PC-3 (cell line): ENCODE results near the gene ZNF577. TPM values are rescaled to one million over a fixed set of nuclear protein-coding genes. Genes with fewer than 3 reads are reported as not detected.

ENCODE experiments used
- ATAC-seq: fragments of 200-7000 bp; cut with Tn5 transposase; 2 replicates; pipeline ENCODE4 v1.9.1; 2020; ENCODE audit warnings: mild to moderate bottlenecking, moderate library complexity
- Bru-seq: library from RNA; stranded (reverse); fragments of 400-500 nt; gene quantifications from one replicate; lab custom pipeline; 2021; lab: Mats Ljungman, UMichigan
- BruChase-seq, 2 experiments: library from RNA; stranded (reverse); fragments of 400-500 nt; gene quantifications; one replicate each; lab custom pipeline; 2021; lab: Mats Ljungman, UMichigan
- BruUV-seq: library from RNA; stranded (reverse); fragments of 400-500 nt; replicated peaks from 2 replicates; lab custom pipeline; 2021; lab: Mats Ljungman, UMichigan
- CTCF ChIA-PET: fragments of 300-600 bp; sonication (Branson Sonifier 250); formaldehyde crosslinking; loops from one replicate; lab custom pipeline; 2022; ENCODE audit warnings: antibody characterized with exemption; lab: Charles Lee
- POLR2A ChIA-PET: fragments of 300-600 bp; sonication (Branson Sonifier 250); formaldehyde crosslinking; loops from one replicate; lab custom pipeline; 2022; ENCODE audit warnings: antibody characterized with exemption; ENCODE audit not compliant: unreplicated experiment; lab: Charles Lee
- DNase-seq: peaks from one replicate; pipeline ENCODE4 v3.0.0-alpha.2; 2015
- H2AFZ ChIP-seq: fragments of 300-600 bp; sonication (generic); 2 replicates; pipeline ENCODE4 v1.6.0; 2016; ENCODE audit warnings: antibody characterized with exemption, low read length
- H3F3A ChIP-seq: fragments of 300-600 bp; sonication (generic); one replicate; pipeline ENCODE4 v1.6.0; 2017; ENCODE audit warnings: antibody characterized with exemption, low read length, control low read depth, mild to moderate bottlenecking; ENCODE audit not compliant: unreplicated experiment
- H3K27ac ChIP-seq: fragments of 300-600 bp; sonication (generic); 2 replicates; pipeline ENCODE4 v1.5.1; 2016; ENCODE audit warnings: mild to moderate bottlenecking, low read length
- H3K27me3 ChIP-seq: fragments of 300-600 bp; sonication (generic); 2 replicates; pipeline ENCODE4 v1.6.1; 2016; ENCODE audit warnings: low read length, mixed read lengths
- H3K36me3 ChIP-seq: fragments of 300-600 bp; sonication (generic); 2 replicates; pipeline ENCODE4 v1.6.1; 2016; ENCODE audit warnings: low read depth, mixed run types, low read length, mixed read lengths
- H3K4me1 ChIP-seq: fragments of 300-600 bp; sonication (generic); 2 replicates; pipeline ENCODE4 v1.5.1; 2016; ENCODE audit warnings: low read length; ENCODE audit not compliant: insufficient read depth
- H3K4me2 ChIP-seq: fragments of 300-600 bp; sonication (generic); 2 replicates; pipeline ENCODE4 v1.6.0; 2016; ENCODE audit warnings: low read length
- H3K4me3 ChIP-seq: fragments of 300-600 bp; sonication (generic); 2 replicates; pipeline ENCODE4 v1.5.1; 2016; ENCODE audit warnings: mild to moderate bottlenecking, low read length, mixed read lengths
- H3K79me2 ChIP-seq: fragments of 300-600 bp; sonication (generic); 2 replicates; pipeline ENCODE4 v1.6.1; 2017; ENCODE audit warnings: low read length, mixed read lengths
- H3K9ac ChIP-seq: fragments of 300-600 bp; sonication (generic); 2 replicates; pipeline ENCODE4 v1.6.0; 2016; ENCODE audit warnings: mild to moderate bottlenecking, low read length
- H3K9me2 ChIP-seq: fragments of 300-600 bp; sonication (generic); replicated peaks from 2 replicates; pipeline ENCODE4 v1.6.1; 2016; ENCODE audit warnings: mixed run types, low read length, mixed read lengths
- H3K9me3 ChIP-seq: fragments of 300-600 bp; sonication (generic); 2 replicates; pipeline ENCODE4 v1.6.1; 2016; ENCODE audit warnings: low read length, mixed read lengths
- H4K20me1 ChIP-seq: fragments of 300-600 bp; sonication (generic); 2 replicates; pipeline ENCODE4 v1.6.1; 2016; ENCODE audit warnings: low read length, mixed read lengths
- EZH2 ChIP-seq: fragments of 300-600 bp; sonication (generic); IDR thresholded peaks from one replicate; pipeline ENCODE4 v1.6.1; 2017; ENCODE audit warnings: antibody characterized with exemption, mild to moderate bottlenecking, low read length; ENCODE audit not compliant: unreplicated experiment
- EZH2phosphoT487 ChIP-seq: fragments of 300-600 bp; sonication (generic); IDR thresholded peaks from 2 replicates; pipeline ENCODE4 v1.6.1; 2018; ENCODE audit warnings: mild to moderate bottlenecking, antibody characterized with exemption, low read length, borderline replicate concordance
- intact Hi-C: fragments of 100-400 bp; cut with micrococcal nuclease; formaldehyde crosslinking; loops from 2 replicates; pipeline ENCODE4 v1.9.0; 2023
- long read RNA-seq: library from polyadenylated mRNA; unstranded; transcript quantifications from one replicate; pipeline ENCODE4 v2.0.0, GENCODE V29; 2021; ENCODE audit not compliant: unreplicated experiment
- total RNA-seq: library from RNA; depleted of rRNA; stranded (reverse); fragments of >200 nt; gene quantifications from 2 replicates; pipeline ENCODE4 v1.2.3, GENCODE V29; 2014; rRNA removed
- TF ChIP-seq, protein P1 (sequence below): fragments of 300-600 bp; sonication (generic); conservative IDR thresholded peaks from 2 replicates; pipeline ENCODE4 v1.5.1; 2017; ENCODE audit warnings: antibody characterized with exemption, low read depth, mild to moderate bottlenecking, low read length

Gene ZNF577
- 6.2 and 7.2 TPM in 2 replicates for total RNA-seq
- percentile 71 among the genes with signal in this experiment for Bru-seq, nascent RNA
- BruChase-seq, experiment 1, labeled RNA remaining after a 6-hour chase: percentile 78 among the genes with signal in this experiment
- BruChase-seq, experiment 2, labeled RNA remaining after a 2-hour chase: percentile 86 among the genes with signal in this experiment
- long read RNA-seq, partial matches to known transcripts: 0 of 6 reads
- long read RNA-seq, other reads (novel, unspliced or antisense): 6 of 6 reads

DNA sequence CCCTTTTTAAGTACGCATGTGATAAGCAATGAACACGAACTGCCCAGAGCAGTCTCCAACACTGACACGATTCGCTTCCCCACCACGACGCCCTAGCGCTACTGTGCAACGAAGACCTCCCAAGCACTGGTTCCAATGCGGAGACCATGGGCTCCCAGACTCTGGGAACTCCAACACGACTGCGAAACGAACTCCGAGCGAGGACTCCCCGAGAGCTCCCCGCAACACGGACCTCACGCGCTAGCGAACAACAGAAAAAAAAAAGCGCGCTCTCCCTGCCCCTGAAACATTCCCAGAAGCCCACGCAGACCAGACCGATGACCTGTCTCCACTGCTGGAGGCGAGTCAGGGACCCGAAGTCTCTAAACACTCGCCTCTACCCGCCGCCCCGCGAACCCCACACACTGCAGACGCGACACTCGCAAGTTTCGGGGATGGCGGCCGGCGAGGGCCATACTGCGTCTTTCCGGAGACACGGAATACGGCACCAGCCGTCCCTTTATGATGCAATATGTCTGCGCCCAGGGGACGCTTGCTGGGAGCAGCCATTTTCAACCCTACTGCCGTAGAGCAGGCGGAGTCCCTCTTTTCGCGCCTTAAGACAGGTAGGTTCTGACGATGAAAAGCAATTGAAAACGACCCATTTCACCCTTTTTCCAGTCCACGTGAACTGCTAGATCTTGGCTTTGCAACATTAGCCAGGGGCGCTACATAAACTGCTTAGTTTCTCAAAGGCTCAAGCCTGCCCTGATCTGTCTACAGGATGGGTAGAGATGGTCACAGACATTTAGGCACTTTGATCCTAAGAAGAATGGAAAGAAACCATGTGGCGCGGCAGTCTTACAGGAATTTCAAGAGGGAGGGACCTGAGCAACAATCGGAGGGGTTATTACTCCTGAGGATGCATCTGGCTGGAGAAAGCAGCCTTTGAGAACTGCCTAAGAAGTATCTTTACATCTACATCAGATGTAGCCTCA, at the start of gene ZNF577:
Gene ZNF577 (minus strand): TSS at position 430 of the 977 bp plus-strand sequence. CDS start 7,569 bp downstream, outside the sequence.
- CTCF ChIA-PET: no interaction called here
- Histone ChIP-seq H3K4me2 (no peak within 1 kb of the TSS), H3K4me1 (no peaks in the 10 kb centered on the region), H3K36me3 (peaks cover 94% of the 10 kb centered on the region), H3F3A (no peaks in the 10 kb centered on the region), H2AFZ (no peak within 1 kb of the TSS), H3K9me3 (peaks cover 86% of the 10 kb centered on the region), H3K9me2 (no peaks in the 10 kb centered on the region), H4K20me1 (no peaks in the 10 kb centered on the region), H3K9ac (no peak within 1 kb of the TSS), H3K79me2 (no peaks in the 10 kb centered on the region), H3K27ac (no peak within 1 kb of the TSS), H3K27me3 (no peaks in the 10 kb centered on the region), H3K4me3 (no peak within 1 kb of the TSS; the same call in 1 of the 2 replicates)
- no peak for DNase-seq
- POLR2A ChIA-PET: no interaction called here
- intact Hi-C loops: no loop called here
- ATAC-seq: no peak
- TF ChIP-seq EZH2 (no peak), EZH2phosphoT487 (no peak)
- TF ChIP-seq, protein P1, sequence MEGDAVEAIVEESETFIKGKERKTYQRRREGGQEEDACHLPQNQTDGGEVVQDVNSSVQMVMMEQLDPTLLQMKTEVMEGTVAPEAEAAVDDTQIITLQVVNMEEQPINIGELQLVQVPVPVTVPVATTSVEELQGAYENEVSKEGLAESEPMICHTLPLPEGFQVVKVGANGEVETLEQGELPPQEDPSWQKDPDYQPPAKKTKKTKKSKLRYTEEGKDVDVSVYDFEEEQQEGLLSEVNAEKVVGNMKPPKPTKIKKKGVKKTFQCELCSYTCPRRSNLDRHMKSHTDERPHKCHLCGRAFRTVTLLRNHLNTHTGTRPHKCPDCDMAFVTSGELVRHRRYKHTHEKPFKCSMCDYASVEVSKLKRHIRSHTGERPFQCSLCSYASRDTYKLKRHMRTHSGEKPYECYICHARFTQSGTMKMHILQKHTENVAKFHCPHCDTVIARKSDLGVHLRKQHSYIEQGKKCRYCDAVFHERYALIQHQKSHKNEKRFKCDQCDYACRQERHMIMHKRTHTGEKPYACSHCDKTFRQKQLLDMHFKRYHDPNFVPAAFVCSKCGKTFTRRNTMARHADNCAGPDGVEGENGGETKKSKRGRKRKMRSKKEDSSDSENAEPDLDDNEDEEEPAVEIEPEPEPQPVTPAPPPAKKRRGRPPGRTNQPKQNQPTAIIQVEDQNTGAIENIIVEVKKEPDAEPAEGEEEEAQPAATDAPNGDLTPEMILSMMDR: no peak
- no TSS peak for BruUV-seq

DNA sequence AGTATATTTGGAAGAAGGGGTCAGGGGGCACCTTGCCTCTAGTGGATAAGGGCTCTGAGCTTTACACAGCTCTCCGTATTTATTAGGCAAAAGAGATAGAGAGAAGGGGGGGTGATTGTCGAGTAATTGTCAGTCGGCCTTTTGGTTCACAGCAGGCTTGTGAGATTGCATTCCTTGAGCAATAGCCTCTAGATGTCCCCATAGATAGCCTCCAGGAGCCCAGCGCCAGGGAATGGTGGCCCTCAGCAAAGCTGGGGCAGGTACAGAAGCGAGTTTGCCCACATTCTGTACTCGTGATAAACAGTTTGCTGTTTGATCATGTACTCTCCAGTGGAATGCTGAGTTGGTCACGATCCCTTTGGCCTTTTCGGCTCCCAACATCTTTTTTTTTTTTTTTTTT, 44.2 kb upstream of the ZNF577 start:
- H3K4me3 ChIP-seq: no peak overlapping the region
- peaks cover 6% of the 10 kb centered on the region; the same call in 1 of the 2 replicates for H3K4me1 ChIP-seq
- no peaks in the 10 kb centered on the region for H3K9me2 ChIP-seq
- peaks cover 80% of the 10 kb centered on the region for H3K36me3 ChIP-seq
- TF ChIP-seq EZH2phosphoT487 (no peak), EZH2 (no peak)
- TF ChIP-seq, protein P1: no peak
- no peaks in the 10 kb centered on the region for H3F3A ChIP-seq
- H3K9ac ChIP-seq: no peak overlapping the region
- DNase-seq (no peak), ATAC-seq (no peak)
- no TSS peak for BruUV-seq
- no peak overlapping the region for H2AFZ ChIP-seq
- ChIA-PET CTCF (no interaction called here), POLR2A (no interaction called here)
- intact Hi-C loops: no loop called here
- no peak overlapping the region for H3K27ac ChIP-seq
- no peak overlapping the region for H3K4me2 ChIP-seq
- peaks cover 65% of the 10 kb centered on the region for H3K9me3 ChIP-seq
- peaks cover 13% of the 10 kb centered on the region for H3K79me2 ChIP-seq
- H4K20me1 ChIP-seq: no peaks in the 10 kb centered on the region
- H3K27me3 ChIP-seq: no peaks in the 10 kb centered on the region
